ENCODE measurements around the gene OXA1L. TPM values are rescaled to one million over a fixed set of nuclear protein-coding genes. Genes with fewer than 3 reads are reported as not detected.

Gene OXA1L
- total and polyA plus RNA-seq, 8 donors: 92.5 to 153 (median 142) TPM

- Histone ChIP-seq H3K27ac (no peak overlapping the region), H3K4me3 (no peak overlapping the region), H3K36me3 (no peaks in the 10 kb centered on the region), H3K9me3 (no peaks in the 10 kb centered on the region), H3K4me1 (peaks cover 0 to 46% of the 10 kb centered on the region in 2 donors), H3K27me3 (no peaks in the 10 kb centered on the region)
- TF ChIP-seq, protein P1, sequence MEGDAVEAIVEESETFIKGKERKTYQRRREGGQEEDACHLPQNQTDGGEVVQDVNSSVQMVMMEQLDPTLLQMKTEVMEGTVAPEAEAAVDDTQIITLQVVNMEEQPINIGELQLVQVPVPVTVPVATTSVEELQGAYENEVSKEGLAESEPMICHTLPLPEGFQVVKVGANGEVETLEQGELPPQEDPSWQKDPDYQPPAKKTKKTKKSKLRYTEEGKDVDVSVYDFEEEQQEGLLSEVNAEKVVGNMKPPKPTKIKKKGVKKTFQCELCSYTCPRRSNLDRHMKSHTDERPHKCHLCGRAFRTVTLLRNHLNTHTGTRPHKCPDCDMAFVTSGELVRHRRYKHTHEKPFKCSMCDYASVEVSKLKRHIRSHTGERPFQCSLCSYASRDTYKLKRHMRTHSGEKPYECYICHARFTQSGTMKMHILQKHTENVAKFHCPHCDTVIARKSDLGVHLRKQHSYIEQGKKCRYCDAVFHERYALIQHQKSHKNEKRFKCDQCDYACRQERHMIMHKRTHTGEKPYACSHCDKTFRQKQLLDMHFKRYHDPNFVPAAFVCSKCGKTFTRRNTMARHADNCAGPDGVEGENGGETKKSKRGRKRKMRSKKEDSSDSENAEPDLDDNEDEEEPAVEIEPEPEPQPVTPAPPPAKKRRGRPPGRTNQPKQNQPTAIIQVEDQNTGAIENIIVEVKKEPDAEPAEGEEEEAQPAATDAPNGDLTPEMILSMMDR (IDR thresholded peaks at IDR 0.05): no peak
- ATAC-seq (no peak), DNase-seq (no peak)
- intact Hi-C loops (cut with DNase I): no loop called here
Observed at GRCh38 chr14:22793976-22794375, 27.5 kb downstream of the OXA1L start.

DNA sequence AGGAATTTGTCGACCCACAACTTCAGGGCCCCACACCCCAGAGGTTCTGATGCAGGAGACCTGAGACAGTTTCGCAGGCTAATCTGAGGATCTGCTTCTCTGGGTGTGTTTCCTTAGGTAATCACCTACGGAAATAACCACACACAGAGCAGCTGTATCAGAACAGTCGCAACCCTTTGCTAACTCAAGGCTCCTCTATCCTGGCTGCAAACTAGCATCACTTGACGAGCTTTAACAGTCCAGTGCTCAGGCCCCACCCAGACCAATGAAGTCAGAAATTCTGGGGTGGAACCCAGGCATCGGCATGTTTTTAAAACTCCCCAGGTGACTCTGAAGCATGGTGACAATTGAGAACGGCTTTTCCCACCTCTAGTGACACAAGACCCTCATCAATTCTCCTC is 28.1 kb downstream of the OXA1L start:
- ATAC-seq (no peak), DNase-seq (no peak)
- intact Hi-C loops (cut with DNase I): no loop called here
- TF ChIP-seq, protein P1 (IDR thresholded peaks at IDR 0.05): no peak
- Histone ChIP-seq H3K9me3 (no peaks in the 10 kb centered on the region), H3K4me3 (no peak overlapping the region), H3K4me1 (peaks cover 0 to 43% of the 10 kb centered on the region in 2 donors), H3K27me3 (no peaks in the 10 kb centered on the region), H3K36me3 (no peaks in the 10 kb centered on the region), H3K27ac (no peak overlapping the region)

DNA sequence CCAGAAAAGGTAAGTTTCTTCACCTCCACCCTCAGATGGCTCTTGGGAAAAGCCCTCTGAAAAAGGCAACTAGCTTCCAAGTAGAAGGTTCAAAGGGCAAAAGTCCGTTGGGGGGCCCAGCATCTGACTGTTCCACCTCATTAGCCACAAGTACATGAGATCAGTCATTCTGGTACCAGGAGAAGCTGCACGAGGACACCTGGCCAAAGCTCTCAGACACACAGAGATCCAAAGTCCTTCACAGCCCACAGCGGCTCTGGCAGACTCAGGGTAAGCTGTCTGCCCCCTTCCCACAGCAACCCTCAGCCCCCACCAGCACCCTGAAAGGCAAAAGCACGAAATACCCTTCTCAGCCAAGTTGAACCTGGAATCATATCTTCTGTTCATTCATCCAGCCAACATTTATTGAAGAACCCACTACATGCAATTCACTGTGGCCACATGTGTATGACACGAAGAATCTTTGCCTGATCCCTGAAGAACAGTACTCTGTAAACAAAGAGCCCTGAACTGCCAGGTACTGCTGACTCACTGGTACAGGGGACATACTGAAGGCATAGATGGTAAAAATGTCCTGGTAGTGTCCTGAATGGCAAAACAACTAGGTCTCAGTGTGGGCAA is 29.7 kb downstream of the OXA1L start:
- H3K9me3 ChIP-seq: no peaks in the 10 kb centered on the region
- TF ChIP-seq, protein P1 (IDR thresholded peaks at IDR 0.05): no peak
- no peaks in the 10 kb centered on the region for H3K27me3 ChIP-seq
- ATAC-seq (no peak), DNase-seq (no peak)
- intact Hi-C loops (cut with DNase I): no loop called here
- no peak overlapping the region for H3K27ac ChIP-seq
- no peak overlapping the region for H3K4me3 ChIP-seq
- H3K4me1 ChIP-seq: peaks cover 0 to 41% of the 10 kb centered on the region in 2 donors
- no peaks in the 10 kb centered on the region for H3K36me3 ChIP-seq

- TF ChIP-seq, protein P1 (IDR thresholded peaks at IDR 0.05): no peak
- Histone ChIP-seq H3K4me1 (peaks cover 0 to 45% of the 10 kb centered on the region in 2 donors), H3K9me3 (no peaks in the 10 kb centered on the region), H3K4me3 (no peak overlapping the region), H3K27me3 (no peaks in the 10 kb centered on the region), H3K27ac (peak overlapping the region in 1 of 2 donors; percentile 70), H3K36me3 (no peaks in the 10 kb centered on the region)
- intact Hi-C loops (cut with DNase I): no loop called here
- ATAC-seq (no peak), DNase-seq (no peak)
Observed at GRCh38 chr14:22797017-22797917, 30.8 kb downstream of the OXA1L start.

GRCh38 chr14:22798528-22798927 is 32.0 kb downstream of the OXA1L start:
- peak overlapping the region in 1 of 2 donors; percentile 70 for H3K27ac ChIP-seq
- no peak overlapping the region for H3K4me3 ChIP-seq
- H3K36me3 ChIP-seq: no peaks in the 10 kb centered on the region
- H3K9me3 ChIP-seq: no peaks in the 10 kb centered on the region
- ATAC-seq: no peak
- no peaks in the 10 kb centered on the region for H3K27me3 ChIP-seq
- TF ChIP-seq, protein P1 (IDR thresholded peaks at IDR 0.05): no peak
- DNase-seq: no peak
- intact Hi-C loops (cut with DNase I): no loop called here
- peaks cover 0 to 53% of the 10 kb centered on the region in 2 donors for H3K4me1 ChIP-seq
